Upper lobe of right lung (tissue), 1 donor: Measurements from ENCODE around the gene TEDC1. TPM values are rescaled to one million over a fixed set of nuclear protein-coding genes. Genes with fewer than 3 reads are reported as not detected.

Experiments used
- ATAC-seq: fragments of 200-7000 bp; cut with Tn5 transposase; one replicate; pipeline ENCODE4 v1.9.1; 2020; ENCODE audit warnings: mild to moderate bottlenecking, moderate library complexity
- DNase-seq: peaks from one replicate; pipeline ENCODE4 v3.0.0-alpha.2; 2020
- H3K27ac ChIP-seq: fragments of 200-600 bp; one replicate; pipeline ENCODE4 v1.8.0; 2022
- H3K27me3 ChIP-seq: fragments of 200-600 bp; one replicate; pipeline ENCODE4 v1.8.0; 2022; ENCODE audit warnings: mild to moderate bottlenecking
- H3K36me3 ChIP-seq: fragments of 200-600 bp; one replicate; pipeline ENCODE4 v1.8.0; 2022
- H3K4me1 ChIP-seq: fragments of 200-600 bp; one replicate; pipeline ENCODE4 v1.8.0; 2022
- H3K4me3 ChIP-seq: fragments of 200-600 bp; one replicate; pipeline ENCODE4 v1.8.0; 2022; ENCODE audit warnings: mild to moderate bottlenecking
- H3K9me3 ChIP-seq: fragments of 200-600 bp; one replicate; pipeline ENCODE4 v1.8.0; 2022
- CTCF ChIP-seq: fragments of 200-600 bp; IDR thresholded peaks from one replicate; pipeline ENCODE4 v1.8.0; 2022; ENCODE audit warnings: antibody characterized with exemption
- intact Hi-C: fragments of 100-400 bp; cut with DNase I; formaldehyde crosslinking; loops from one replicate; pipeline ENCODE4 v1.11.0; 2022
- total RNA-seq: library from RNA; stranded (reverse); fragmentation: NEBNext Ultra II Directional; extraction: Animal tissue kit (Norgen Biotek cat#: 25700); gene quantifications from one replicate; pipeline ENCODE4 v1.2.1, GENCODE V29; 2021
- donor health status: DM: no; HTN: yes; CAD: no; lungs with severe emphysema.

Gene TEDC1
- total RNA-seq, 1 donor from 2014 or later, result 7.9 TPM

GRCh38 chr14:105525861-105526775, 35.1 kb downstream of the TEDC1 start, which contains the start of gene TMEM121:
Gene TMEM121, plus strand, starts transcription at chr14:105526583. Its CDS starts 2,252 bp downstream, at chr14:105528835.
- intact Hi-C loops, result no loop called here
- peak within 1 kb of the TSS; percentile 64 for H3K4me3 ChIP-seq
- no peak for TF ChIP-seq CTCF
- no peaks in the 10 kb centered on the region for H3K36me3 ChIP-seq
- H3K27ac ChIP-seq, result no peak within 1 kb of the TSS
- H3K27me3 ChIP-seq, result peaks cover 12% of the 10 kb centered on the region
- DNase-seq (peak; percentile 59), ATAC-seq (no peak)
- peaks cover 28% of the 10 kb centered on the region for H3K4me1 ChIP-seq
- no peaks in the 10 kb centered on the region for H3K9me3 ChIP-seq

DNA sequence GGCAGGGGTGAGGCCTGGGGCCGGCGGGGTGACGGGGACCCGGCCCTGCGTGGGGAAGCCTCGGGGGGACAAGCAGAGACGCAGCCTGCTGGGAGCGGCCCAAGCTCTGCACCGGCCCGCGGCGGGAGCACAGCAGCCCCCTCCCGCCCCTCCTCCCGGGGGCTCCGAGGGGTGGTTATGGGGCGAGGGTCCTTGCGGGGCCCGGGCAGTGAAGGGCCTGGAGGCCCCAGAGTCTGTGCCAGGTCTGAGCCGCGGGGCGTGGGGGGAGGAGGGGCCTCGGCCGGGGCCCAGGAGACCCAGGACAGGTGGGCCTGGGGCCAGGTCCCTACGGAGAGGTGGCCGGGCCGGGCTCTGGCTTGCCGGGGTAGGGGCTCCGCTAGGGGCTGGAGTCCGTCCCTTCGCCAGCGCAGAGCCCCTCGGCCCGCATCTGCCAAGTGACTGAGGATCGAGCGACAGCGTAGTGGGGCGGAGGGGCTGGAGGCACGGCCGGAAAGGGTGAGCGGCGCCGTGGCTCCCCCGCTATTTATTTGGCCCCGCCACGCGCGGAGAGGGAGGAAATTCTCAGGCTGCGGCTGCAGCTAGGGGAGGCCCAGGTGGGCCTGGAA, 35.8 kb downstream of the TEDC1 start:
- H3K9me3 ChIP-seq, result no peaks in the 10 kb centered on the region
- H3K27ac ChIP-seq, result no peak overlapping the region
- H3K36me3 ChIP-seq, result no peaks in the 10 kb centered on the region
- intact Hi-C loops, result no loop called here
- H3K4me3 ChIP-seq, result peak overlapping the region; percentile 64
- no peak for TF ChIP-seq CTCF
- ATAC-seq, result no peak
- peak; percentile 64 for DNase-seq
- H3K27me3 ChIP-seq, result peaks cover 12% of the 10 kb centered on the region
- H3K4me1 ChIP-seq, result peaks cover 28% of the 10 kb centered on the region

DNA sequence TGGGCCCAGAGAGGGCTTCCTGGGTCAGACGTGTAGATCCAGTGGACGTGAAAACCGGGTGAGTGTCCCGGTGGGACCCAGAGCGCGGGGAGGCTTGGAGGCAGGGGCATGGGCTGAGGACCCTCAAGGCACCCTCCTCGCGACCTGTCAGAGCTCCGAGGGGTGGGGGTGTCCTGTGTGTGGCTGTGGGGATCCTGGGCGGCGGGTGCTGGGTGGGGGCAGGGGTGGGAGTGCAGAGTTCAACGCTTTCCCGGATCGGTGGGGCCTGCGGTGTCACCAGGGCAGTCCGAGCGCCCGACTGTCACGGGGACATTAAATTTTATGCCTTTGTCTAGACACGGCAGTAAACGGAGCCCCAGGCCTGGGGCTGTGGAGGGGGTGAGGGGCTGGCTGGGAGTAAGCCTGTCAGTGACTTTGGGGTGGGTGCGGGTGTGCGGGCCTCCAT, 36.4 kb downstream of the TEDC1 start:
- no peak for TF ChIP-seq CTCF
- DNase-seq (peak; percentile 63), ATAC-seq (no peak)
- peaks cover 12% of the 10 kb centered on the region for H3K27me3 ChIP-seq
- peaks cover 28% of the 10 kb centered on the region for H3K4me1 ChIP-seq
- no peak overlapping the region for H3K27ac ChIP-seq
- H3K36me3 ChIP-seq, result no peaks in the 10 kb centered on the region
- H3K4me3 ChIP-seq, result peak overlapping the region; percentile 64
- no peaks in the 10 kb centered on the region for H3K9me3 ChIP-seq
- intact Hi-C loops, result no loop called here

- Histone ChIP-seq H3K36me3 (no peaks in the 10 kb centered on the region), H3K9me3 (no peaks in the 10 kb centered on the region), H3K4me3 (peak overlapping the region; percentile 64), H3K4me1 (peaks cover 28% of the 10 kb centered on the region), H3K27me3 (peaks cover 12% of the 10 kb centered on the region), H3K27ac (peak overlapping the region; percentile 53)
- TF ChIP-seq CTCF, result peak; percentile 85
- DNase-seq (peak; percentile 88), ATAC-seq (peak; percentile 89)
- intact Hi-C loops, result no loop called here
These were observed 37.0 kb downstream of the TEDC1 start for GRCh38 chr14:105527826-105528585.

DNA sequence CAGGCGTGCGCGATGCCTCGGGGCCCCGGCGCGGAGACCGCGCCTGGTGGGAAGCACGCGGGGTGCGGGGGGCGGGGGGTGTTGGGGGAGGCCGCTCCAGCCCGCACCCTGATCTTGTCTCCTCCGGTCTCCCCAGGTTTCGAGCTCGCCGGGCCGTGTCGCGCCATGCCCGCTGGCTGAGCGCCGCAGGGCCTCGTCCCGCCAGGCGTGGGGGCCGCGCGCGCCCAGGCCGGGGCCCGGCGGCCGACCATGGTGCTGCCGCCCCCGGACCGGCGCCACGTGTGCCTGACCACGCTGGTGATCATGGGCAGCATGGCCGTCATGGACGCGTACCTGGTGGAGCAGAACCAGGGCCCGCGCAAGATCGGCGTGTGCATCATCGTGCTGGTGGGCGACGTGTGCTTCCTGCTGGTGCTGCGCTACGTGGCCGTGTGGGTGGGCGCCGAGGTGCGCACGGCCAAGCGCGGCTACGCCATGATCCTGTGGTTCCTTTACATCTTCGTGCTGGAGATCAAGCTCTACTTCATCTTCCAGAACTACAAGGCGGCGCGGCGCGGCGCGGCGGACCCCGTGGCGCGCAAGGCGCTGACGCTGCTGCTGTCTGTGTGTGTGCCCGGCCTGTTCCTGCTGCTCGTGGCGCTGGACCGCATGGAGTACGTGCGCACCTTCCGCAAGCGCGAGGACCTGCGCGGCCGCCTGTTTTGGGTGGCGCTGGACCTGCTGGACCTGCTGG, 37.7 kb downstream of the TEDC1 start:
- ATAC-seq (peak; percentile 0), DNase-seq (peak; percentile 66)
- Histone ChIP-seq H3K4me1 (peaks cover 28% of the 10 kb centered on the region), H3K27me3 (peaks cover 12% of the 10 kb centered on the region), H3K9me3 (no peaks in the 10 kb centered on the region), H3K36me3 (no peaks in the 10 kb centered on the region), H3K27ac (no peak overlapping the region), H3K4me3 (peak overlapping the region; percentile 64)
- intact Hi-C loops, result no loop called here
- no peak for TF ChIP-seq CTCF
